Smooth muscle cell (in vitro differentiated cells): ENCODE measurements around the gene SP110. TPM values are rescaled to one million over a fixed set of nuclear protein-coding genes. Genes with fewer than 3 reads are reported as not detected.
"Not testable (repeated sequence)": the region's sequence is repeated elsewhere in the genome, so short reads cannot be mapped to it uniquely, and the experiment has no call there.

Source experiments
- DNase-seq: peaks from one replicate; lab custom pipeline; 2025; ENCODE audit not compliant: unreplicated experiment; lab: John Stamatoyannopoulos, UW
- H2AFZ ChIP-seq: fragments of 200-600 bp; sonication (generic); 2 replicates; pipeline ENCODE4 v1.6.0; 2016; ENCODE audit warnings: antibody characterized with exemption, low read depth, mild to moderate bottlenecking
- H3F3A ChIP-seq: fragments of 200-600 bp; sonication (generic); 2 replicates; pipeline ENCODE4 v1.6.0; 2017; ENCODE audit warnings: antibody characterized with exemption, low read depth
- H3K27ac ChIP-seq: fragments of 200-600 bp; sonication (generic); 2 replicates; pipeline ENCODE4 v1.5.1; 2016; ENCODE audit warnings: low read depth, mild to moderate bottlenecking
- H3K27me3 ChIP-seq: fragments of 200-600 bp; sonication (generic); 2 replicates; pipeline ENCODE4 v1.6.1; 2016; ENCODE audit warnings: low read depth, mild to moderate bottlenecking
- H3K36me3 ChIP-seq: fragments of 200-600 bp; sonication (generic); 2 replicates; pipeline ENCODE4 v1.5.1; 2016; ENCODE audit warnings: low read depth
- H3K4me1 ChIP-seq: fragments of 200-600 bp; sonication (generic); 2 replicates; pipeline ENCODE4 v1.5.1; 2016; ENCODE audit warnings: low read depth
- H3K4me2 ChIP-seq: fragments of 200-600 bp; sonication (generic); 2 replicates; pipeline ENCODE4 v1.6.0; 2016; ENCODE audit warnings: mild to moderate bottlenecking
- H3K4me3 ChIP-seq: fragments of 200-600 bp; sonication (generic); 2 replicates; pipeline ENCODE4 v1.5.1; 2016; ENCODE audit warnings: mild to moderate bottlenecking
- H3K79me2 ChIP-seq: fragments of 200-600 bp; sonication (generic); 2 replicates; pipeline ENCODE4 v1.6.0; 2016; ENCODE audit warnings: low read depth, mild to moderate bottlenecking
- H3K9ac ChIP-seq: fragments of 200-600 bp; sonication (generic); 2 replicates; pipeline ENCODE4 v1.6.0; 2016; ENCODE audit warnings: low read depth
- H3K9me3 ChIP-seq: fragments of 200-600 bp; sonication (generic); replicated peaks from 2 replicates; pipeline ENCODE4 v1.5.1; 2016; ENCODE audit warnings: low read depth
- H4K20me1 ChIP-seq: fragments of 200-600 bp; sonication (generic); 2 replicates; pipeline ENCODE4 v1.6.0; 2016; ENCODE audit warnings: low read depth
- CTCF ChIP-seq: fragments of 200-600 bp; sonication (generic); IDR thresholded peaks from 2 replicates; pipeline ENCODE4 v1.5.1; 2017; ENCODE audit warnings: borderline replicate concordance, mild to moderate bottlenecking, antibody characterized with exemption; ENCODE audit not compliant: insufficient read depth, poor library complexity, severe bottlenecking
- WGBS: methylation state at CpG from one replicate; pipeline ENCODE4 v1.1.7; 2016; ENCODE audit warnings: low lambda C conversion rate; 5-methylcytosine and 5-hydroxymethylcytosine counted together
- polyA plus RNA-seq: library from polyadenylated mRNA; unstranded; fragments of >200 nt; fragmentation: Nextera tagmentation; extraction: Ambion mirVana; gene quantifications from 2 replicates; pipeline ENCODE4 v1.2.1, GENCODE V29; 2016
- total RNA-seq: library from RNA; depleted of rRNA; stranded (reverse); fragments of >200 nt; gene quantifications from 2 replicates; pipeline ENCODE4 v1.2.3, GENCODE V29; 2014

Gene SP110
- total and polyA plus RNA-seq, 2 experiments from 2014 or later: 3.2 to 5.6 TPM

DNA sequence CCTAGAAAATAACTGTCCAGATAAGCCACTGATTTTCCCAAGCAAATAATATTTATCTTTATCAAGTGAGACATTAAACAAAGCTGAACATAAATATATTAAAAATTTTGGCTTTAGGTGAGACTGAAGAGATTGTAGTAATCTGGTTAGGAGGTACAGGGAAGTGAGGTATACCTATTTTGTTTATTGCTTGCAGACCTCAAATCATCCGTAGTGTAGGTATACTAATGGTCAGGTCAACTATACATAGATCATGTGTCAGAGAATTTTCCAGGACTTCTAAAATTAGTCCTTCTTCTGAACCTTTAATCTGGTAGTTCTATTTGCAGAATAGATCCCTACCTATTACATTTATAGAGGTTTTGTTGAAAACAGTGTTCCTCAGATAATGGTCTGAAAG is 47.3 kb upstream of the SP110 start:
- no peaks in the 10 kb centered on the region for H3K4me1 ChIP-seq
- WGBS: 96% methylated on average over 1 of the region's 1 CpG
- no peaks in the 10 kb centered on the region for H3F3A ChIP-seq
- no peak for DNase-seq
- H3K4me2 ChIP-seq: no peak overlapping the region
- H3K4me3 ChIP-seq: no peak overlapping the region
- no peaks in the 10 kb centered on the region for H3K27me3 ChIP-seq
- no peak overlapping the region for H2AFZ ChIP-seq
- no peaks in the 10 kb centered on the region for H3K36me3 ChIP-seq
- no peaks in the 10 kb centered on the region for H4K20me1 ChIP-seq
- H3K27ac ChIP-seq: no peak overlapping the region
- no peak overlapping the region for H3K9ac ChIP-seq
- no peaks in the 10 kb centered on the region for H3K79me2 ChIP-seq
- TF ChIP-seq CTCF: no peak
- no peaks in the 10 kb centered on the region for H3K9me3 ChIP-seq

DNA sequence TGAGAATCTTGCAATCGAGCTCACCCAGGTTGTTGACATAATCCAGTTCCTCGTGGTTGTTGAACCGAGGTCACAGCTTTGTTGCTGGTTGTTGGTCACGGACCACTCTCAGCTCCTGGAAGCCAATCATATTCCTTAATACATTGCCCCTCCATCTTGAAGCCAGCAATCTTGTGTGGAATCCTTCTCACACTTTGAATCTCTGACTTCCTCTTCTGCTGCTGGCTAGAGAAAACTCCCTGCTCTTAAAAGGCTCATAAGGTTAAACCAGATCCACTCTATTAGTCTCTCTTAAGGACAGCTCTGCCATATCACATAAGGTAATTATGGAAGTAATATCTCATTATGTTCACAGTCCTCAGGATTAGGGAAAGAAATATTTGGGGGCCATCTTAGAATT is 46.9 kb upstream of the SP110 start:
- TF ChIP-seq CTCF: no peak
- no peak for DNase-seq
- H4K20me1 ChIP-seq: no peaks in the 10 kb centered on the region

DNA sequence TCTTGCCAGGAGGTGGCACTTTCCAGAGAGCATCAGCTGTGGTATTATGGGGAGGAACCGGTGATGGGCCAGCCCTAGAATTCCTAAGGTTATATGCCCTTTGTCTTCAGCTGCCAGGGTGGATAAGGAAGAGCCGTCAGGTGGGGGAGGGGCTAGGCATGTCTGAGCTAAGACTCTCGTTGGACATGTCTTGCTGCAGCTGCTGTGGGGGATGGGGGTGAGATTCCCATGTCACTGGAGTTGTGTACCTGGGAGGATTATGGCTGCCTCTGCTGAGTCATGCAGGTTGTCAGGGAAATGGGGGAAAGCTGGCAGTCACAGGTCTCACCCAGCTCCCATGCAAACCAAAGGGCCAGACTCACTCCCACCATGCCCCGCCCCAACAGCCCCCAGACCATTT is 45.2 kb upstream of the SP110 start:
- H3K4me3 ChIP-seq, H3K27me3 ChIP-seq, H3K9ac ChIP-seq, H3K79me2 ChIP-seq, H4K20me1 ChIP-seq, H3K9me3 ChIP-seq, H2AFZ ChIP-seq, H3K4me1 ChIP-seq, DNase-seq, H3K36me3 ChIP-seq, H3F3A ChIP-seq, H3K27ac ChIP-seq, H3K4me2 ChIP-seq: not testable (repeated sequence)
- whole genome bisulfite sequencing: 77% methylated on average over 4 of the region's 4 CpGs

More for the DNA sequence above, 46.9 kb upstream of the SP110 start:
- Histone ChIP-seq H3K27ac (no peak overlapping the region), H3K79me2 (no peaks in the 10 kb centered on the region), H3K4me3 (no peak overlapping the region), H2AFZ (no peak overlapping the region), H3K9me3 (no peaks in the 10 kb centered on the region), H3K9ac (no peak overlapping the region), H3F3A (no peaks in the 10 kb centered on the region), H3K4me2 (no peak overlapping the region), H3K36me3 (no peaks in the 10 kb centered on the region), H3K4me1 (no peaks in the 10 kb centered on the region), H3K27me3 (no peaks in the 10 kb centered on the region)
- WGBS: 82% methylated on average over 4 of the region's 4 CpGs

GRCh38 chr2:230262246-230262645 is 42.5 kb upstream of the SP110 start:
- no peaks in the 10 kb centered on the region for H3K79me2 ChIP-seq
- H4K20me1 ChIP-seq: no peaks in the 10 kb centered on the region
- no peak overlapping the region for H2AFZ ChIP-seq
- H3K27ac ChIP-seq: no peak overlapping the region
- H3K9ac ChIP-seq: no peak overlapping the region
- H3K9me3 ChIP-seq: no peaks in the 10 kb centered on the region
- TF ChIP-seq CTCF: no peak
- H3K4me1 ChIP-seq: no peaks in the 10 kb centered on the region
- no peaks in the 10 kb centered on the region for H3K36me3 ChIP-seq
- WGBS: 92% methylated on average over 5 of the region's 5 CpGs
- H3K4me2 ChIP-seq: no peak overlapping the region
- H3K27me3 ChIP-seq: no peaks in the 10 kb centered on the region
- H3F3A ChIP-seq: no peaks in the 10 kb centered on the region
- H3K4me3 ChIP-seq: no peak overlapping the region
- no peak for DNase-seq
